K562 (cell line): ENCODE data around the gene GOLPH3. TPM values are rescaled to one million over a fixed set of nuclear protein-coding genes. Genes with fewer than 3 reads are reported as not detected.

Experiments used
- ATAC-seq: fragments of 200-7000 bp; cut with Tn5 transposase; 3 replicates; pipeline ENCODE4 v1.9.1; 2020; ENCODE audit warnings: moderate library complexity
- BruUV-seq: library from RNA; stranded (reverse); fragments of 400-500 nt; replicated peaks from 2 replicates; lab custom pipeline; 2021; lab: Mats Ljungman, UMichigan
- CTCF ChIA-PET: fragments of 300-600 bp; formaldehyde crosslinking; extraction: SDS; loops from one replicate; lab custom pipeline; 2021; ENCODE audit warnings: low intra/inter-chr PET ratio; lab: Yijun Ruan, JAX
- POLR2A ChIA-PET: fragments of 300-600, 350-650 bp; sonication (Branson Sonifier 250); formaldehyde crosslinking; extraction: SDS; loops from one replicate; lab custom pipeline; 2021; ENCODE audit warnings: antibody characterized with exemption, inconsistent platforms; lab: Yijun Ruan, JAX
- DNase-seq, 4 experiments: peaks; one replicate each; pipeline versions ENCODE4 v3.0.0 to v3.0.0-alpha.2; 2011 to 2018; ENCODE audit warnings: low spot score in 3 of 4, mixed read lengths in 3 of 4; ENCODE audit errors: extremely low read depth in 1 of 4
- FAIRE-seq: peaks from 2 replicates; lab custom pipeline; 2011; peaks lifted over from hg19 to GRCh38; lab: Jason Lieb, UNC
- H2AFZ ChIP-seq: 2 replicates; pipeline ENCODE4 v1.6.0; 2011; ENCODE audit warnings: low read depth, low read length, control low read depth, inconsistent platforms
- H3K27ac ChIP-seq: fragments of 200-600 bp; 3 replicates; pipeline ENCODE4 v1.8.0; 2011; ENCODE audit warnings: low read depth, mild to moderate bottlenecking, control low read depth, inconsistent platforms, low read length, moderate library complexity, mixed read lengths; ENCODE audit errors: extremely low read depth
- H3K27me3 ChIP-seq, 2 experiments: fragments of 300-600 bp in 1 of 2; 2 replicates in 1 of 2; 3 replicates in 1 of 2; pipeline versions ENCODE4 v1.6.0 to v1.8.0; 2011; ENCODE audit warnings: inconsistent platforms in 2 of 2, low read length in 2 of 2, mild to moderate bottlenecking in 1 of 2, mixed read lengths in 1 of 2, moderate library complexity in 1 of 2; ENCODE audit not compliant: control insufficient read depth in 2 of 2, insufficient read depth in 2 of 2
- H3K36me3 ChIP-seq: fragments of 300-600 bp; 3 replicates; pipeline ENCODE4 v1.8.0; 2011; ENCODE audit warnings: mild to moderate bottlenecking, low read length, inconsistent platforms; ENCODE audit not compliant: control insufficient read depth, insufficient read depth
- H3K4me1 ChIP-seq, 2 experiments: fragments of 200-600 bp in 1 of 2; replicated peaks in 1 of 2; 2 replicates in 1 of 2; 3 replicates in 1 of 2; pipeline versions ENCODE4 v1.5.1 to v1.8.0; 2011; ENCODE audit warnings: inconsistent platforms in 2 of 2, low read length in 2 of 2, mild to moderate bottlenecking in 1 of 2, mixed read lengths in 1 of 2, moderate library complexity in 1 of 2; ENCODE audit not compliant: control insufficient read depth in 2 of 2, insufficient read depth in 2 of 2
- H3K4me2 ChIP-seq: 2 replicates; pipeline ENCODE4 v1.6.1; 2011; ENCODE audit warnings: low read length, control low read depth, inconsistent platforms, mixed read lengths; ENCODE audit not compliant: insufficient read depth
- H3K4me3 ChIP-seq: fragments of 200-600 bp; sonication (generic), shearing (Covaris generic); 2 replicates; pipeline ENCODE4 v1.5.1; 2016; ENCODE audit warnings: control low read depth, inconsistent platforms
- H3K79me2 ChIP-seq: fragments of 200-600 bp; 3 replicates; pipeline ENCODE4 v1.8.0; 2011; ENCODE audit warnings: low read length, inconsistent platforms; ENCODE audit not compliant: control insufficient read depth, insufficient read depth
- H3K9ac ChIP-seq, 2 experiments: 2 replicates each; pipeline versions ENCODE4 v1.6.0 to v1.6.1; 2011; ENCODE audit warnings: low read depth in 2 of 2, low read length in 2 of 2, control low read depth in 1 of 2, inconsistent platforms in 1 of 2, mild to moderate bottlenecking in 1 of 2, mixed read lengths in 1 of 2; ENCODE audit not compliant: insufficient read depth in 1 of 2
- H3K9me1 ChIP-seq: one replicate; pipeline ENCODE4 v1.6.0; 2011; ENCODE audit warnings: inconsistent platforms, mild to moderate bottlenecking, low read length, moderate library complexity; ENCODE audit not compliant: control insufficient read depth, insufficient read depth
- H3K9me3 ChIP-seq: replicated peaks from 2 replicates; pipeline ENCODE4 v1.5.1; 2011; ENCODE audit warnings: low read depth, low read length, inconsistent platforms; ENCODE audit not compliant: control insufficient read depth, insufficient read depth
- H4K20me1 ChIP-seq: replicated peaks from 2 replicates; pipeline ENCODE4 v1.6.1; 2011; ENCODE audit warnings: low read length, inconsistent platforms, mixed read lengths; ENCODE audit not compliant: control insufficient read depth, insufficient read depth
- ELF1 ChIP-seq: fragments of 200-800 bp; sonication (Bioruptor generic); IDR thresholded peaks from 2 replicates; pipeline ENCODE4 v1.6.1; 2016; ENCODE audit warnings: missing genetic modification characterization, missing compliant biosample characterization
- ETV5 ChIP-seq: sonication (generic); formaldehyde crosslinking; IDR thresholded peaks from 2 replicates; pipeline ENCODE4 v1.4.0; 2020; ENCODE audit warnings: low read depth, mild to moderate bottlenecking, missing genetic modification reagents
- EZH2 ChIP-seq: IDR thresholded peaks from 2 replicates; pipeline ENCODE4 v1.6.1; 2012; ENCODE audit warnings: low read depth, mild to moderate bottlenecking, inconsistent platforms, low read length, borderline replicate concordance
- FOXK1 ChIP-seq: sonication (generic); formaldehyde crosslinking; IDR thresholded peaks from 2 replicates; pipeline ENCODE4 v1.8.0; 2022; ENCODE audit warnings: missing genetic modification reagents, mild to moderate bottlenecking, borderline replicate concordance
- HEY1 ChIP-seq: fragments of 250-450 bp; sonication (Bioruptor Pico); IDR thresholded peaks from 2 replicates; pipeline ENCODE4 v1.5.0; 2020; ENCODE audit warnings: mild to moderate bottlenecking, moderate library complexity, borderline replicate concordance
- MEIS2 ChIP-seq: fragments of 450-650 bp; IDR thresholded peaks from 2 replicates; pipeline ENCODE4 v1.6.1; 2014; ENCODE audit warnings: mild to moderate bottlenecking; ENCODE audit not compliant: partially characterized antibody
- RAD21 ChIP-seq, 2 experiments: fragments of 250-450 bp in 1 of 2; fragments of 450-650 bp in 1 of 2; sonication (Bioruptor Pico) in 1 of 2; formaldehyde crosslinking in 1 of 2; IDR thresholded peaks in 1 of 2; conservative IDR thresholded peaks in 1 of 2; 2 replicates each; pipeline versions ENCODE4 v1.4.0 to v1.8.0; 2020 to 2022; ENCODE audit warnings: mild to moderate bottlenecking in 2 of 2, moderate library complexity in 1 of 2
- RBFOX2 ChIP-seq: fragments of 200-400 bp; formaldehyde crosslinking; IDR thresholded peaks from 2 replicates; pipeline ENCODE4 v1.6.1; 2017; ENCODE audit warnings: low read depth, mild to moderate bottlenecking, low read length, moderate library complexity
- SMARCE1 ChIP-seq: fragments of 450-650 bp; IDR thresholded peaks from 2 replicates; pipeline ENCODE4 v1.7.1; 2016; ENCODE audit warnings: mild to moderate bottlenecking
- SP2 ChIP-seq: IDR thresholded peaks from 2 replicates; pipeline ENCODE4 v1.6.1; 2011; ENCODE audit warnings: mild to moderate bottlenecking, low read depth, low read length, moderate library complexity; ENCODE audit not compliant: poor library complexity, severe bottlenecking; ENCODE audit errors: extremely low read depth
- SRSF9 ChIP-seq: fragments of 200-400 bp; formaldehyde crosslinking; IDR thresholded peaks from 2 replicates; pipeline ENCODE4 v1.6.1; 2017; ENCODE audit warnings: low read depth, low read length, borderline replicate concordance
- ZBTB8A ChIP-seq: fragments of 450-650 bp; IDR thresholded peaks from 2 replicates; pipeline ENCODE4 v1.6.1; 2018; ENCODE audit warnings: mild to moderate bottlenecking, moderate library complexity; ENCODE audit not compliant: partially characterized antibody
- ZNF77 ChIP-seq: fragments of 250-450 bp; sonication (Bioruptor Pico); IDR thresholded peaks from 2 replicates; pipeline ENCODE4 v1.5.0; 2020
- WGBS: fragments of 100-300 bp; shearing (Covaris generic); methylation state at CpG from one replicate; pipeline ENCODE4 v1.1.6; 2016; ENCODE audit warnings: low coverage, mixed read lengths; ENCODE audit not compliant: insufficient coverage; ENCODE audit errors: missing lambda C conversion rate; 5-methylcytosine and 5-hydroxymethylcytosine counted together
- in situ Hi-C: fragments of 300-500 bp; cut with MboI; formaldehyde crosslinking; loops from 4 replicates; pipeline ENCODE4 v1.15.0; 2018; ENCODE audit warnings: inconsistent platforms, mixed read lengths
- intact Hi-C: fragments of 100-400 bp; cut with micrococcal nuclease; formaldehyde crosslinking; loops from 2 replicates; pipeline ENCODE4 v1.14.2; 2022
- polyA plus RNA-seq, 8 experiments: library from polyadenylated mRNA; depleted of rRNA in 4 of 8; stranded (reverse) in 5 of 8; unstranded in 3 of 8; fragments of >200 nt; fragmentation: Nextera tagmentation in 2 of 8; fragmentation: Illumina TruSeq in 1 of 8; extraction: Ambion mirVana in 2 of 8; extraction: Trizol in 1 of 8; gene quantifications; 2 replicates each; pipeline versions ENCODE4 v1.2.1 to v1.2.3, GENCODE V29; 2011 to 2014; ENCODE audit warnings: inconsistent platforms in 1 of 8, missing spikeins in 1 of 8
- total RNA-seq, 7 experiments: library from RNA; depleted of rRNA in 6 of 7; stranded (reverse); fragments of >200 nt in 6 of 7; fragmentation: Illumina TruSeq in 2 of 7; extraction: Trizol in 2 of 7; gene quantifications; 2 replicates each; pipeline versions ENCODE4 v1.2.1 to v1.2.3, GENCODE V29; 2011 to 2021; ENCODE audit warnings: low replicate concordance in 1 of 7
- TF ChIP-seq, protein P1 (sequence below): fragments of 450-650 bp; formaldehyde crosslinking; IDR thresholded peaks from 2 replicates; pipeline ENCODE4 v1.4.0; 2020; ENCODE audit warnings: mild to moderate bottlenecking, moderate library complexity

Gene GOLPH3
- total and polyA plus RNA-seq, 9 of the 15 experiments (the other 6 are each of a cell fraction or from before 2014, with no cell fraction given), result 18.8 to 94.6 (median 55.1) TPM

DNA sequence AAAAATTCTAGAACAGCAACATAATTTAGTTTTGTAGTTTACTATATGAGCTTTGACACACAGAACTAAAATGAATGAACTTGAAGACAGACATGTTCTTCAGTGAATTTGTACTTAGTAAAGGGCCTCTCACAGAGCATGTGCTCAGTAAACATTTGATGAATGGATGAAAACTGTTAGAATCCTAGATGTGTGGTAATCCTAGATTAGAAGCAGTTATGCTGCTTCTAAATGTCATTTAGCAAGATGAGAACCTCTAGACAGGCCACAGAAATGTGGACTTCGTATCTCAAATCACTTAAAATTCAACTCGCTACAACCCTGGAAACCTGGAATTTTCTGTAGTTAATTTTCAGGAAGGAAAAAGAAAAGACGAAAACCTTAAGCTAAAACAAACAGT lies 8.5 kb downstream of the GOLPH3 start:
- in situ Hi-C loops (no loop called here), intact Hi-C loops (no loop called here)
- peaks cover 95% of the 10 kb centered on the region for H3K79me2 ChIP-seq
- POLR2A ChIA-PET, result interaction anchor here (0.6 to 1.7 kb wide), 4 partner anchors 7 to 41 kb away, joined by 3 to 8 read pairs (median 3); partner anchors contain the start of gene GOLPH3
- WGBS, result 92% methylated on average over 3 of the region's 3 CpGs
- no peak overlapping the region; the same call in 2 of the 3 replicates for H3K27ac ChIP-seq
- no peak for FAIRE-seq
- H3K9ac ChIP-seq, result no peak overlapping the region
- CTCF ChIA-PET, result no interaction called here
- H2AFZ ChIP-seq, result no peak overlapping the region
- H3K9me1 ChIP-seq, result no peaks in the 10 kb centered on the region
- H3K4me1 ChIP-seq, result peaks cover 0 to 7% of the 10 kb centered on the region in 2 experiments; a peak in 4 of 5 replicates
- TF ChIP-seq ETV5 (no peak), EZH2 (no peak), MEIS2 (no peak), FOXK1 (CRISPR knock-in tag) (no peak), ZBTB8A (no peak), SMARCE1 (no peak), ZNF77 (CRISPR knock-in tag) (no peak), SP2 (no peak), ELF1 (tag) (no peak), RBFOX2 (no peak; the same call in 1 of the 2 replicates), HEY1 (no peak), SRSF9 (no peak), RAD21 (CRISPR knock-in tag; conservative IDR thresholded peaks at IDR 0.05 in 1 of 2, IDR thresholded peaks at IDR 0.05 in 1 of 2) (no peak)
- TF ChIP-seq, protein P1, sequence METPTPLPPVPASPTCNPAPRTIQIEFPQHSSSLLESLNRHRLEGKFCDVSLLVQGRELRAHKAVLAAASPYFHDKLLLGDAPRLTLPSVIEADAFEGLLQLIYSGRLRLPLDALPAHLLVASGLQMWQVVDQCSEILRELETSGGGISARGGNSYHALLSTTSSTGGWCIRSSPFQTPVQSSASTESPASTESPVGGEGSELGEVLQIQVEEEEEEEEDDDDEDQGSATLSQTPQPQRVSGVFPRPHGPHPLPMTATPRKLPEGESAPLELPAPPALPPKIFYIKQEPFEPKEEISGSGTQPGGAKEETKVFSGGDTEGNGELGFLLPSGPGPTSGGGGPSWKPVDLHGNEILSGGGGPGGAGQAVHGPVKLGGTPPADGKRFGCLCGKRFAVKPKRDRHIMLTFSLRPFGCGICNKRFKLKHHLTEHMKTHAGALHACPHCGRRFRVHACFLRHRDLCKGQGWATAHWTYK (CRISPR knock-in tag), result no peak
- TF ChIP-seq, all 486 proteins: peak for 0
- Histone ChIP-seq H3K4me2 (no peak overlapping the region), H3K4me3 (no peak overlapping the region), H3K27me3 (no peaks in the 10 kb centered on the region), H4K20me1 (0 out of 2 replicates have a peak, but pooled peaks cover 4% of the 10 kb centered on the region), H3K9me3 (no peaks in the 10 kb centered on the region; the same call in 1 of the 2 replicates), H3K36me3 (peaks cover 78% of the 10 kb centered on the region)
- no peak for DNase-seq
- 0 out of 3 replicates have a peak, but pooled peaks have one; percentile 13 for ATAC-seq
- BruUV-seq, result no TSS peak
